T-helper 1 cell (primary cell): ENCODE data around the gene SLC22A7.

Experiments used
- DNase-seq, 5 donors: peaks; one replicate each; pipeline ENCODE4 v3.0.0-alpha.2; 2012 to 2020
- total RNA-seq, 4 donors: gene quantifications; one replicate each; lab custom pipeline; 2026; lab: John Stamatoyannopoulos, UW

Gene SLC22A7, protein sequence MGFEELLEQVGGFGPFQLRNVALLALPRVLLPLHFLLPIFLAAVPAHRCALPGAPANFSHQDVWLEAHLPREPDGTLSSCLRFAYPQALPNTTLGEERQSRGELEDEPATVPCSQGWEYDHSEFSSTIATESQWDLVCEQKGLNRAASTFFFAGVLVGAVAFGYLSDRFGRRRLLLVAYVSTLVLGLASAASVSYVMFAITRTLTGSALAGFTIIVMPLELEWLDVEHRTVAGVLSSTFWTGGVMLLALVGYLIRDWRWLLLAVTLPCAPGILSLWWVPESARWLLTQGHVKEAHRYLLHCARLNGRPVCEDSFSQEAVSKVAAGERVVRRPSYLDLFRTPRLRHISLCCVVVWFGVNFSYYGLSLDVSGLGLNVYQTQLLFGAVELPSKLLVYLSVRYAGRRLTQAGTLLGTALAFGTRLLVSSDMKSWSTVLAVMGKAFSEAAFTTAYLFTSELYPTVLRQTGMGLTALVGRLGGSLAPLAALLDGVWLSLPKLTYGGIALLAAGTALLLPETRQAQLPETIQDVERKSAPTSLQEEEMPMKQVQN
- 0 reads per million in 4 donors for total RNA-seq

DNA sequence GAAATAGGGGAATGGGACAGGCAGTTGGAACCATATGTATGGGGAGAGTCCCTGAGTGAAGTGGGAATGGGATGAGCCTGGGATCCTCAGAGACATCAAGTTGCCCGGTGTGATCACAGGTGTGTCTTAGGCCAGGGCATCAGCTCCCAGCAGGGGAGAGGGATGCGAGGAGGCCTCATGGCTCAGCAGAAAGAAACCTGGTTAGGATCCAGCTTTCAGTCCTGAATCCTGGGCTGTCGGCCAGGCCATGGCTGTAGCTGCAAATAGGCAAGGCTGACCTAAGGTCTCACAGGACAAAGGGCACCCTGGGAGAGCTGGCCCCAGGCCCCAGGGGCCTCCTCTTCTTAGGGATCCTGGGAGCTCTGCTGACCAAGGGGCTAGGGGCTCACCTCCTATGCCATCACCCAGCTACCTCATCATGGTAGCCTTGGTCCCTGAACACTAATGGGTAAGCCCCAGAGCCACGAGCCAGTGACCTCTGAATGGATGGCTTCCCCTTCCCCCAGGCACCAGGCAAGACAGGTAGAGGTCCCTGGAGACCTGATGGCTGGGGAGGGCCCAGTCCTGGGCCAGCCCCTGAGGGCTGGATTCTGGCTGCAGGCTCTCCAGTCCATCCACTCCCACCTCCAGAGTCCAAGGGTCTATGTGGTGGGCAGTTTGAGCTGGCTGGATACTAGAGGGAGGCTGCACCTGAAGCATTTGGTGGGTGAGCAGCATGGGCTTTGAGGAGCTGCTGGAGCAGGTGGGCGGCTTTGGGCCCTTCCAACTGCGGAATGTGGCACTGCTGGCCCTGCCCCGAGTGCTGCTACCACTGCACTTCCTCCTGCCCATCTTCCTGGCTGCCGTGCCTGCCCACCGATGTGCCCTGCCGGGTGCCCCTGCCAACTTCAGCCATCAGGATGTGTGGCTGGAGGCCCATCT, at the start of gene SLC22A7:
Gene SLC22A7, plus strand, starts transcription at position 617 of the 921 bp plus-strand sequence. Its CDS starts 99 bp downstream, at position 716.
- no peak for DNase-seq

DNA sequence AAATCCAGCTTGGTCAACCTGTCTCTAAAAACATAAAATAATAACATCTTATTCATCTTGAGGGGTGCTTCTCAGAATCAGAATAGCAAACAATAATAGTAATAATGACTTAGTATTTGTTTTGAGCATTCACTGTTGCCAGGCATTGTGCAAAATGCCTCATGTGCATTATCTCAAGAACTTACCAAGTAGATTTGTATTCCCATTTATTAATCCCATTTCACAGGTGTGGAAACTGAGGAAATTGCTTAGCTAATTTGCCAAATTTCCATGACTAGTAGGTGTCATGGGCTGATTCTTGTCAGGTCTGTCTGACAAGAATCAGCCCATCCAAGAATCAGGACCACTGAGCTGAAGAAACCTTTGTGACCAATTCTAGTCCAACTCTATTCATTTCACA, 49.3 kb upstream of the SLC22A7 start:
- DNase-seq: no peak

DNA sequence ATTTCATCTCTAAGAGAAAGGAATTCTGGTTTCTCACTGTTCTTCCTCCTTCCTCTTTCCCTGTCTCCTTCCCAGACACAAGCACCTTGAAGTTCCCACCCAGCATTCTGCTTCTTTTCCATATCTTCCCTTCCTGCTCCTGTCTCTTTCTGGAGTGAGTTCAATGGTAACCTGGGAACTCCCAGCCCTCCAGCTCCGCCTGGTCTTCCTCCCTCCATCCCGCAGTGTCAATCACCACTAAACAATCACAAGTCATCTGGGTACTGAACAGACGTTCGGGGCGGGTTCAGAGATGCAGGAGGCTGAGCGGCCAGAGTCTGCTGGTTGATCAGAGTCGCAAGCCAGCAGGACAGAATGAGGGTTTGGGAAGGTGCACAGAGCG, 47.1 kb upstream of the SLC22A7 start:
- DNase-seq: no peak

DNA sequence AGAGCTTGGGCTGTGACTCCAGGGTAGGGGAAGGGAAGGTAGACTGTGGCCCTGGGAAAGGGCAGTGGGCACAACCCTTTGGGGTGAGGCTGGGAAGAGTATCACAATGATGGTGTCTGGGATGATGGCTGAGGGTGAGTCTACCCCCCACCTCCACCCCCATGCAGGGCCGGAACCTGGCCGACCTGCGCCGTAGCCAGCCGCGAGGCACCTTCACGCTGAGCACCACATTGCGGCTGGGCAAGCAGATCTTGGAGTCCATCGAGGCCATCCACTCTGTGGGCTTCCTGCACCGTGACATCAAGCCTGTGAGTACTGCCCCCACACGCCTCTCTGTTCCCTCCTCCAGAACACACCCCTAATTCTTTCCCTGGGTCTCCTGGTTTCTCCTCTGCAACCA, 44.7 kb upstream of the SLC22A7 start:
- DNase-seq: no peak

DNA sequence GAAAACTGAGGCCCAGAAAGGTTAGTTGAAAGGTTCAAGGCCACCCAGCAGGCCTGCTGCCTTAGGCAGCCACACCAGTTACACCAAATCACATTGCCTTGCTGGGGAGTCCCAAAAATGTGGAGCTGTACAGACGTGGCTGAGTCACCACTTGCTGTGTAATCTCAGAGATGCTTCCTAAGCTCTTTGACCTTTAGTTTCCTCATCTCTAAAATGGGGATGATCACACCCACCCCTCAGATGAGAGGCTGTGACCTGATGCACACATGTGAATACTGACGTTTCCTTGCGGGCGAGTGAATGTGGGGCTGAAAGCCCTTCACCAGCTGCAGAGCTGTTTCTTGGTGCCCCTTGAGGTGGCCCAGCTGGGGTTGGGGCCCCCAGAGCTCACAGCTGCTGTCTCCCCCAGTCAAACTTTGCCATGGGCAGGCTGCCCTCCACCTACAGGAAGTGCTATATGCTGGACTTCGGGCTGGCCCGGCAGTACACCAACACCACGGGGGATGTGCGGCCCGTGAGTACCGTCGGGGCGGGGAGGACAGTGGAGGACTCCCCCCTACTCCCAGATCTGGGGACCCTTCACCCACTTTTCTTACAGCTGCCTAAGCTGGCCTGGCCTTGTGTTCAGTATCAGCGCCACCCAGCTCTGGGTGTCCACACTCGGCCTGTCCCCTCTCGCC, 43.8 kb upstream of the SLC22A7 start:
- no peak for DNase-seq

DNA sequence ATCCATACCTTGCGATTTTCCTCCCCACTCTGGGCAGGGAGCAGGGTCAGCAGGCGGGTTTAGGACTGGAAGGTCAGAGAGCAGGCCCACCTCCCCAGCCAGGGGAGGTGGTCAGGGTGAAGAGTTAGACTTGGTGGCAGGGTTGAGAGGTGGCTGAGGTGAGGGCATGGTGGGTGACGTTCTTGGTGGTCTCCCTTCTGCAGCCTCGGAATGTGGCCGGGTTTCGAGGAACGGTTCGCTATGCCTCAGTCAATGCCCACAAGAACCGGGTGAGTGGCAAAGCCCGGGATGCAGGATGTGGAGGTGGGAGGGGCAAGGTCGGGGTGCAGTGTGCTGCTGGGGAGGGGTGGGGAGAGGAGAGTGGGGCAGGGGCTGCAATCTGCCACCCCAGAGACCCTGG, 43.2 kb upstream of the SLC22A7 start:
- no peak for DNase-seq

DNA sequence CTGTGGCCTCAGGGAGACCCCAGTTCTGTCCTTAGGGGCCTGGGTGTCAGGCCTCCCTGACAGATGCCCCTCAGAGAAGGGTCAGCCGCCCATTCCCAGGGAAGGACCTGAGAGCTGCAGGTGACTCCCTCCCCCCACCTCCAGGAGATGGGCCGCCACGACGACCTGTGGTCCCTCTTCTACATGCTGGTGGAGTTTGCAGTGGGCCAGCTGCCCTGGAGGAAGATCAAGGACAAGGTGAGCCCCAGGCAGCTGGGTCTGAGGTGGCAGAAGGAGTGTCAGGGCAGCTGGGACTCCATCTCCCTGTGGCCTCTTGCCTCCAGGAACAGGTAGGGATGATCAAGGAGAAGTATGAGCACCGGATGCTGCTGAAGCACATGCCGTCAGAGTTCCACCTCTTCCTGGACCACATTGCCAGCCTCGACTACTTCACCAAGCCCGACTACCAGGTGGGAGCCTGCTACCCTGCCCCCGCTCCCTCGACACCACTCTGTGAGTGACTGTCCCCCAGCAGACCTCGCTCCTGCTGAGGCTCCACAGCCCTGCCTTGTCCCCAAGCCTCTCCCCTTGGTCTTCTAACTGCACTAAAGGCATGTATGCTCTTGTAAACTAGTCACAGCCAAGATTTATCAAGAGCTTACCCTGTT, 42.5 kb upstream of the SLC22A7 start:
- DNase-seq: no peak

DNA sequence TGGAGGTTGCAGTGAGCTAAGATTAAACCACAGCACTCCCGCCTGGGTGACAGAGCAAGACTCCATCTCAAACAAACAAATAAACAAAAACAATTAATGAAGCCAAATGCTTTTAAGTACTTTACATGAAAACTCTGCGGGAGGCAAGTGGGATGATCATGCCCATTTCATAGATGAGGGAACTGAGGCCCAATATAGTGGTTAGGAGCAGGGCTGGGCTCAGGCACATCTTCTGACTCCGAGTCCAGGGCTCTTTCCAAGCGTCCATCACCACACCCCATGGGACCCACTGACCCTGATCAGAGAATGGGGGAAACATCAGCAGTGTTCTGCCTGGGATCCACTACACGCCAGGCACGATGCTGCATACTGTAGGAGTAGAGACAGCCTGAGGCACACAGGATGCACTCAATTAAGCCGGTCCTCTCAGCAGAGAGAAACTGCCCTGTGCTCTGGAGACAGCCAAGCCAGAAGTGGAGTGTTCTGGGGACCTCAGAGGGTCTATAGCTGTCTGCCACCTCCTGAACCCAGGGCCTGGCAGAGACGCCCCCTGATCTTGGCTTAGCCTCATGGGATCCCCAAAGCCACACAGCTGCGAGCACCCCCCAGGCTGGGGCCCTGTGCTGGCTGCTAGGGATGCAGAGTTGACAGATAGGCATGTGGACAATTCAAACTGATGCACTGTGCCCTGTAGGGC, 41.2 kb upstream of the SLC22A7 start:
- DNase-seq: no peak

DNA sequence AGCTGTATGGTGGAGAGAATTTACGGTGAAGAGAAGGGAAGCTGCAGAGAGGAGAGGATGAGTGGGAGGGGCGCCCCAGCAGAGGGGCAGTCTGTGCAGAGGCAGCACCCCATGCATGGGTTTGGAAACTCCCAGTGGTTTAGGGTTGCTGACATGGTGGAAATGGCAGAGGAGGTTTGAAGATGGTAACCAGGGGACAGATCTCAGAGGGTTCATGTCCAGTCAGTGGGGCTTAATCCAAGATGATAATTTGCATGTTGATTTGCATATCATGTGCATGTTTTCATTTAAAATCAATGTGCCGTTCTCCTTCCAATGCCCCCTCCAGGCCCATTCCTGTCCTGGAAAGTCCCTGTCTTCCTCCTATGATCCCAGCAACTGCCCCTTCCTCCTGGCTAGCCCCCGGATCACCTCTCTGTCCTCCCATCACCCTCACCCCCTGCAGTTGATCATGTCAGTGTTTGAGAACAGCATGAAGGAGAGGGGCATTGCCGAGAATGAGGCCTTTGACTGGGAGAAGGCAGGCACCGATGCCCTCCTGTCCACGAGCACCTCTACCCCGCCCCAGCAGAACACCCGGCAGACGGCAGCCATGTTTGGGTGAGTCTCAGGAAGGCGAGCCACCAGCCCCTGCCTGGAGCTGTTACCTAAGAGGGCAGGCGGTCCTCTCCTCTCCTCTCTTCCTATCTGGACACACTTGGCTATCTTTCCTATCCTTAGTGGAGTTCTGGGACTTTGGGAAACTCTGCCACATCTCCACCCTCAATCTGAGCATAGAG, 40.5 kb upstream of the SLC22A7 start:
- DNase-seq: no peak

DNA sequence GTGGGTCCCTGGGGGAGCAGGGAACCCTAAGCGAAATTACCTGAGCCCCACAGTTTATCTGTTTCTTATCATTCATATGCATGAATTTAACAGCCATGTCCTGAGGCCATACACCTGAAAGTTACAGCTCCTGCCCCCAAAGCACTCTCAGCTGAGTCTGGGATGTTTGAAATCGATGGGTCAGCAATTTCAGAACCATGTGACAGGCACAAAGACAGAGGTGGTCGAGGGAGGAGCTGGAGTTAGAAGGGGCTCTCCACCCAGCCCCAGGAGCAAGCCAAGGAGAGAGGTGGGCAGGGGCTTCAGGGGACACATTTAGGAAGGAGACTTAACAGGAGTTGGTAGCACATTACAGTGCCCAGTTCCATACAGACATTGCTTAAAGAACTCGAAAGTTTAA, 39.9 kb upstream of the SLC22A7 start:
- no peak for DNase-seq

DNA sequence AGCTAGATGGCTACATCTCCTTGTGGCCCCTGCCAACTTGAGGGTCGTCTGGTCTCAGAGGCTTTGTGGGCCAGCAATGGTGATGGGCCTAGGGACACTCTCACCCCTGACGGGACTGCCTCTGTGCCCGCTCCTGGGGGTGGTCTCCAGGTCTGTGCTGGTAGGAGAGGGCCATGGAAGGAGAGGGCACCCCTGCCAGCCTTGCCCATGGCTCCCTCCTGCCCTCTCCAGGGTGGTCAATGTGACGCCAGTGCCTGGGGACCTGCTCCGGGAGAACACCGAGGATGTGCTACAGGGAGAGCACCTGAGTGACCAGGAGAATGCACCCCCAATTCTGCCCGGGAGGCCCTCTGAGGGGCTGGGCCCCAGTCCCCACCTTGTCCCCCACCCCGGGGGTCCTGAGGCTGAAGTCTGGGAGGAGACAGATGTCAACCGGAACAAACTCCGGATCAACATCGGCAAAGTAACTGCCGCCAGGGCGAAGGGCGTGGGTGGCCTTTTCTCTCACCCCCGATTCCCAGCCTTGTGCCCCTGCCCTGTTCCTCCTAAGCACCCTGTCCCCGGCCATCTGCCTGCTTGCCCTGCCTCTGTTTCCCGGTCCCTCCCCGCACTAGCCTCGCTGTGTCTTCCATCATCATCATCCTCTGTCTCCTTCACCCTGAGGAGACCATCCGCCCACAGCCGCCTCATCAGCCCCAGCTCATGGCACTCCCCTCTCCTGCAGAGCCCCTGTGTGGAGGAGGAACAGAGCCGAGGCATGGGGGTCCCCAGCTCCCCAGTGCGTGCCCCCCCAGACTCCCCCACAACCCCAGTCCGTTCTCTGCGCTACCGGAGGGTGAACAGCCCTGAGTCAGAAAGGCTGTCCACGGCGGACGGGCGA, 39.0 kb upstream of the SLC22A7 start:
- DNase-seq: no peak

DNA sequence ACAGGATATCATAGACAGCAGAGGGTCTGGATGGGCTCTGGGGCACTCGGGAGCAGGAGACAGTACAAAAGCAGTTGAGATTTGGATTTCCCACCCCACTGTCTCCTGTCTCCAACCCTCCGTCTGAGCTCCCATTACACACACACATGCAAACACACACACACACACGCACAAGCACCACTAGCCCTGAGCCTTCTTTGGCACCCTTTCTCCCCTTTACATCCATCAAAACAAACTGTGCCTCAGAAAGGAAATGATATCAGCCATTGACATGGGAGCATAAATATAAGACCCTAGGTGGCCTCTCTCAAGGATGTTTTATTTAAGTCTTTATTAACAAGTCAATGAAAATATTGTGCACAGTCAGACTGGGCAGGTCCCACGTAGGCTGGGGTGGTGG, 37.3 kb upstream of the SLC22A7 start:
- no peak for DNase-seq

DNA sequence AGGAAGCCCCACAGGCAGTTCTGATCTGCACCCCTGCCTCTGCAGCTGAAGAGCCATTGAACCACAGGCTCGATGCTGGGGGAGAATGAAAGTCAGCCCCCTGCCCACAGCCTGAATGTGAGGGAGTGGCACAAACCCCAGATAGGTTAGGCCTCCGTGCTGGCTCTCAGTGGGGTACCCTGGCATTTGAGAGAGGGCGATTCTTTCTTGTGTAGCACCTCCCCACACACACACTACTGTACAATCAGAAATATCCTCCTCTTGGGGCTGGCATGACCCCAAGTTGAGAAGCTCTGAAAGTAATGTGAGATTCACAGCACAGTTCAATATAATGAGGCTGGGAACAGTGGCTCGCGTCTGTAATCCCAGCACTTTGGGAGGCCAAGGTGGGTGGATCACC, 36.9 kb upstream of the SLC22A7 start:
- no peak for DNase-seq

DNA sequence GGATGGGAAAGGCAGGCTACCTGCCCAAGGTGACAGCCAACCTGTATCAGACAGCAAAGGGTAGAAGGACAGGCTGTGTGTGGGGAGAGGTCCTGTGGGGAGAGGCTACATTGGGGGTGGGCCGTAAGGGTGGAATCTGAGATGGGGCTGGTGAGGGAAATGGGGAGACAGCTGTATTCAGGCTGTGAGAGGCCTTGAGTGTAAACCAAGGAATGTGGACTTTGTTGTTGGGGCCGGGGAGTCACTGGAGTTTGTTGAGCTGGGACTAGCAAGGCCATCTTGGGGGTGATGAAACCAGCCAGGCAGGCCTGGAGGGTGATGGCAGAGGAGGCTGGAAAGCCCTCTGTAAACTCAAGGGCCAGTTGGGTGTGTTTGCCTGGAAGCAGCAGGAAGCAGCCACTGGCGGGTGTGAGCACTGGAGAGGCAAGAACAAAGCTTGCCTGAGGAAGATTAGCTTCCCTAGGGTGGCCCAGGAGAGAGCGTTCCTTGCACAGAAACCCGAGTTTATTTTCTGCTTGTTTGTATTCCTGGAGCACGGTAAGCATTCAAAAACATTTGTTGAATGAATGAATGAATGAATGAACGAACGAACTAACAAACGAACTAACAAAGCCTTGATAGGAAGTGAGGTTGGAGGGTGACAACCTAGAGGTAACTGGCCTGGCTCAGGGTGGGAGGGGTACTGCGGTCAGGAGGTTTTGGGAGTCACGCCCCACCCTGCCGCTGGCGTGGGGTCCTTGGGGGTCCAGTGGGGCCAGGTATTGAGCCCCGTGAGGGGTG, 35.9 kb upstream of the SLC22A7 start:
- DNase-seq: no peak

DNA sequence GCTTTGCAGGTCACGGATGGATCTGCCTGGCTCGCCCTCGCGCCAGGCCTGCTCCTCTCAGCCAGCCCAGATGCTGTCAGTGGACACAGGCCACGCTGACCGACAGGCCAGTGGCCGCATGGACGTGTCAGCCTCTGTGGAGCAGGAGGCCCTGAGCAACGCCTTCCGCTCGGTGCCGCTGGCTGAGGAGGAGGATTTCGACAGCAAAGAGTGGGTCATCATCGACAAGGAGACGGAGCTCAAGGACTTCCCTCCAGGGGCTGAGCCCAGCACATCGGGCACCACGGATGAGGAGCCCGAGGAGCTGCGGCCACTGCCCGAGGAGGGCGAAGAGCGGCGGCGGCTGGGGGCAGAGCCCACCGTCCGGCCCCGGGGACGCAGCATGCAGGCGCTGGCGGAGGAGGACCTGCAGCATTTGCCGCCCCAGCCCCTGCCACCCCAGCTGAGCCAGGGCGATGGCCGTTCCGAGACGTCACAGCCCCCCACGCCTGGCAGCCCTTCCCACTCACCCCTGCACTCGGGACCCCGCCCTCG, 35.2 kb upstream of the SLC22A7 start:
- no peak for DNase-seq

DNA sequence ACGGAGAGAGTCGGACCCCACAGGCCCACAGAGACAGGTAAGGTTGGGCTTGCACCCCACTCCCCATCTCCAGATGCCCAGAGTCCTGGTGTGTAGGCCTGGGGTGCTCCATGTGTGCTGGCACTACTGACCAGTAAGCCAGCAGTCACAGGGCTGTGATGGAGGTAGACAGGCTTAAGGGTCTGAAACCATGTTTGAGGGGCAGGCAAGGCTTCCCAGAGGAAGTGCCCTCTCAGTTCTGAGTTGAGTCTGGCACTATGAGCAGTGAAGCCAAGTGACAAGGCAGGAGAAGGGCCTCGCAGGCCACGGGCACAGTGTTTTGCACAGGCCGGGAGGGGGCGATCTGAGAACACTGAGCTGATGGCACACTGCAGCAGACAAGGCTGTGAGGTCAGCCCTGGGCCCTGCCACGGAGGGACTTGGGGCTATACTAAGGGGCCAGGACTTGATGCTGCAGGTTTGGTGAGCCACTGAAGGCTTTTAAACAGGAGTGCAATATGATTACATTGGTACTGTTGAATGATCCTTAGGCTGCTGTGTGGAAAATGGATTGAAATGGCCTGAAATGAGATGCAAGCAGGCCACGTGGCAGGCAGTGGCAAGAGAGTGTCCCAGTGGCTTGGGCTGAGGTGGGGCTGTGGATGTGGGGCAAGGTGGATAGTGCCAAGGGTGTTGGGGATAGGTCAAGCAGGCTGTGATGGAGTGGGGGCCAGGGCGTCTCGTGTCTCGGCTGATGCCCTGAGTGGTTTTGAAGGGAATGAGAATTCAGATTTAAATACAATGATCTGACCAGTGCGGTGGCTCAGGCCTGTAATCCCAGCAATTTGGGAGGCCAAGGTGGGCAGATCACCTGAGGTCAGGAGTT, 34.5 kb upstream of the SLC22A7 start:
- DNase-seq: peak; percentile 50 to 72 (median 62)

DNA sequence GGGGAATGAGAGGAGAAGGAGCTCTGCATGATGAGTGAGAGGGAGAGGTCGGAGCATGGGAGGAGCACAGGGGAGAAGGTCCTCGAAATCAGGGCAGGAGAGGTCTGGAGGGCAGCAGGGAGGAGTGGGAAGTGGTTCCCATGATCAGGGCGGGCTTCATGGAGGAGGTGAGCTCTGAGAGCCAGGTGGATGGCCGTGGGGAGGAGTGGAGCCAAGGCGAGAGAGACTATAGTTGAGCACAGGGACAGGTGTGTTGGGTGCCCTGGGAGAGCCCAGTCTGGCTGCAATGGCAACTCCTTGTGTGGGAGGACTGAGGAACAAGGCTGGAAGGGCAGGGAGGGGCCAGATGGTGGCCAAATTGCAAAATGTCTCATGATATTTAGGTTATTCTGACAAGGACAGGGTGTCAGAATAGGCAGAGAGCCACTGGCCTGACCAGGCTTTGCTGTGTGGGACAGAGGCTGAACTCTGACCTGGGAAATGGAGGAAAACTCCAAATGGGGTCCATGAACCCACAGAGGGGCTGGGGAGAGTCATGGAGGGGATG, 33.4 kb upstream of the SLC22A7 start:
- no peak for DNase-seq
